HepG2 (cell line): ENCODE data around the gene PBLD. TPM values are rescaled to one million over a fixed set of nuclear protein-coding genes. Genes with fewer than 3 reads are reported as not detected.

Experiments
- ATAC-seq: fragments of 200-7000 bp; cut with Tn5 transposase; 3 replicates; pipeline ENCODE4 v1.9.1; 2020; ENCODE audit warnings: mild to moderate bottlenecking, moderate library complexity
- BruUV-seq: library from RNA; stranded (reverse); fragments of 400-500 nt; replicated peaks from 2 replicates; lab custom pipeline; 2021; lab: Mats Ljungman, UMichigan
- CTCF ChIA-PET: fragments of 300-600 bp; formaldehyde crosslinking; extraction: SDS; loops from one replicate; lab custom pipeline; 2021; ENCODE audit warnings: low total read pairs, inconsistent platforms, low intra/inter-chr PET ratio; lab: Yijun Ruan, JAX
- POLR2A ChIA-PET: fragments of 350-600 bp; sonication (Branson Sonifier 250); formaldehyde crosslinking; loops from one replicate; lab custom pipeline; 2020; ENCODE audit warnings: antibody characterized with exemption, inconsistent platforms; lab: Yijun Ruan, JAX
- DNase-seq: peaks from one replicate; pipeline ENCODE4 v3.0.0-alpha.2; 2015; ENCODE audit warnings: low spot score
- FAIRE-seq: peaks from 3 replicates; lab custom pipeline; 2011; peaks lifted over from hg19 to GRCh38; lab: Jason Lieb, UNC
- H2AFZ ChIP-seq: one replicate; pipeline ENCODE4 v1.6.1; 2011; ENCODE audit warnings: low read length, inconsistent platforms
- H3K27ac ChIP-seq: fragments of 300-600 bp; 3 replicates; pipeline ENCODE4 v1.8.0; 2011; ENCODE audit warnings: mixed run types, mild to moderate bottlenecking, mixed read lengths, low read length, inconsistent platforms; ENCODE audit not compliant: insufficient read depth; ENCODE audit errors: extremely low read length
- H3K27me3 ChIP-seq, 2 experiments: fragments of 200-600 bp in 1 of 2; 2 replicates in 1 of 2; 3 replicates in 1 of 2; pipeline versions ENCODE4 v1.6.0 to v1.8.0; 2011; ENCODE audit warnings: low read length in 2 of 2, mild to moderate bottlenecking in 2 of 2, moderate library complexity in 2 of 2, inconsistent platforms in 1 of 2; ENCODE audit not compliant: insufficient read depth in 2 of 2, control insufficient read depth in 1 of 2
- H3K36me3 ChIP-seq, 2 experiments: fragments of 200-600 bp in 1 of 2; replicated peaks in 1 of 2; 2 replicates in 1 of 2; 3 replicates in 1 of 2; pipeline versions ENCODE4 v1.5.1 to v1.8.0; 2011; ENCODE audit warnings: low read length in 2 of 2, inconsistent platforms in 1 of 2; ENCODE audit not compliant: insufficient read depth in 2 of 2, control insufficient read depth in 1 of 2
- H3K4me1 ChIP-seq: 2 replicates; pipeline ENCODE4 v1.5.1; 2012; ENCODE audit warnings: low read length, inconsistent platforms; ENCODE audit not compliant: insufficient read depth
- H3K4me2 ChIP-seq: 2 replicates; pipeline ENCODE4 v1.6.0; 2011; ENCODE audit warnings: low read depth, low read length, inconsistent platforms
- H3K4me3 ChIP-seq, 3 experiments: fragments of 200-600 bp in 1 of 3; sonication (generic), shearing (Covaris generic) in 1 of 3; replicated peaks in 1 of 3; 2 replicates each; pipeline ENCODE4 v1.5.1; 2011 to 2016; ENCODE audit warnings: low read length in 3 of 3, inconsistent platforms in 2 of 3, low read depth in 2 of 3, mild to moderate bottlenecking in 2 of 3, control low read depth in 1 of 3, mixed read lengths in 1 of 3; ENCODE audit not compliant: insufficient read depth in 1 of 3
- H3K79me2 ChIP-seq: one replicate; pipeline ENCODE4 v1.6.1; 2011; ENCODE audit warnings: low read length, inconsistent platforms; ENCODE audit not compliant: insufficient read depth
- H3K9ac ChIP-seq: 2 replicates; pipeline ENCODE4 v1.6.0; 2011; ENCODE audit warnings: mild to moderate bottlenecking, low read depth, low read length, inconsistent platforms; ENCODE audit not compliant: insufficient read depth
- H3K9me3 ChIP-seq: 2 replicates; pipeline ENCODE4 v1.5.1; 2012; ENCODE audit warnings: mild to moderate bottlenecking, low read length
- H4K20me1 ChIP-seq: 2 replicates; pipeline ENCODE4 v1.6.0; 2011; ENCODE audit warnings: inconsistent platforms, mild to moderate bottlenecking, low read length, moderate library complexity; ENCODE audit not compliant: insufficient read depth
- GATAD2A ChIP-seq: IDR thresholded peaks from 2 replicates; pipeline ENCODE4 v1.6.1; 2016
- HOXD1 ChIP-seq: sonication (generic); formaldehyde crosslinking; IDR thresholded peaks from 2 replicates; pipeline ENCODE4 v1.5.0; 2020; ENCODE audit warnings: missing genetic modification reagents
- MYPOP ChIP-seq: sonication (generic); formaldehyde crosslinking; IDR thresholded peaks from 2 replicates; pipeline ENCODE4 v1.8.1; 2023; ENCODE audit warnings: mild to moderate bottlenecking, moderate library complexity, missing genetic modification reagents
- RELA ChIP-seq: sonication (generic); formaldehyde crosslinking; IDR thresholded peaks from 2 replicates; pipeline ENCODE4 v1.4.0; 2020; ENCODE audit warnings: missing genetic modification reagents
- SIN3B ChIP-seq: fragments of 150-350 bp; IDR thresholded peaks from 2 replicates; pipeline ENCODE4 v1.6.1; 2014; ENCODE audit warnings: low read length
- SYNCRIP ChIP-seq: fragments of 200-400 bp; formaldehyde crosslinking; IDR thresholded peaks from 2 replicates; pipeline ENCODE4 v1.6.1; 2018; ENCODE audit warnings: mild to moderate bottlenecking, low read depth, low read length; ENCODE audit not compliant: insufficient read depth
- WGBS: methylation state at CpG from one replicate; pipeline ENCODE4 v1.1.6; 2017; ENCODE audit warnings: low lambda C conversion rate; 5-methylcytosine and 5-hydroxymethylcytosine counted together
- in situ Hi-C: cut with HindIII; loops from 2 replicates; pipeline ENCODE4 v1.10.0; 2017; ENCODE audit warnings: low pct_unique_long_range_greater_than_20kb; ENCODE audit not compliant: extremely low pct_ligation_motif_present
- intact Hi-C: fragments of 100-400 bp; cut with micrococcal nuclease; formaldehyde crosslinking; loops from one replicate; pipeline ENCODE4 v1.10.0; 2022; ENCODE audit not compliant: unreplicated experiment
- polyA plus RNA-seq, 8 experiments: library from polyadenylated mRNA; depleted of rRNA in 3 of 8; stranded (reverse) in 7 of 8; unstranded in 1 of 8; fragments of >200 nt; fragmentation: Illumina TruSeq in 4 of 8; extraction: Trizol in 4 of 8; gene quantifications; 2 replicates each; pipeline versions ENCODE4 v1.2.1 to v1.2.3, GENCODE V29; 2011 to 2016; ENCODE audit warnings: low read depth in 4 of 8, missing spikeins in 1 of 8, mixed read lengths in 1 of 8; ENCODE audit not compliant: insufficient read depth in 1 of 8
- total RNA-seq, 5 experiments: library from RNA; depleted of rRNA; stranded (reverse); fragments of >200 nt; fragmentation: Illumina TruSeq; extraction: Trizol; gene quantifications; 2 replicates each; pipeline ENCODE4 v1.2.3, GENCODE V29; 2016; ENCODE audit warnings: low read depth in 1 of 5

PBLD gene
- total and polyA plus RNA-seq, 2 of the 13 experiments (the other 11 are each of a cell fraction or from before 2014, with no cell fraction given): 0.42 to 3.1 TPM

DNA sequence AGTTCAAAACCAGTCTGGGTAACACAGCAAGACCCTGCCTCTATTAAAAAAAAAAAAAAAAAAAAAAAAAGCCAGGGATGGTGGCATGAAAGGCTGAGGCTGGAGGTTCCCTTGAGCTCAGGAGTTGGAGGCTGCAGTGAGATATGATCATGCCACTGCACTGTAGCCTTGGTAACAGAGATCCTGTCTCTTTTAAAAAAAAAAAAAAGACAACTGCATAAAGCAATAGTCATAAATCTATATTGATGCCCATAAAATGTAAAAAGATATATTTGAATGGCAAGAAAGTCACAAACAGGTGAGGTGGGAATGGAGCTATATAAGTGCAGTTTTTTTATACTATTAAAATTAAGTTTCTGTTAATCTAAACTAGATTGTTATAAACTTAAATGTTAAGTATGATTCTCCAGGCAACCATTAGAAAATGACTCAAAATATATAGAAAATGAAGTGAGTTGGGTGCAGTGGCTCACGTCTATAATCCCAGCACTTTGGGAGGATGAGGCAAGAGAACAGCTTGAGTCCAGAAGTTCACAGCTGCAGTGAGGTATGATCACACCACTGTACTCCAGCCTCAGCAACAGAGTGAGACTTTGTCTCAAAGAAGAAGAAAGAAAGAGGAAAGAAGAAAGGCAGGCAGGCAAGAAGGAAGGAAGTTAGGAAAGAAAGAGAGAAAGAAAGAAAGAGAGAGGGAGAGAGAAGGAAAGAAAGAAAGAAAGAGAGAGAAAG, 14.2 kb downstream of the PBLD start (continued):
- TF ChIP-seq RELA (CRISPR knock-in tag) (no peak), MYPOP (CRISPR knock-in tag) (no peak), GATAD2A (CRISPR knock-in tag) (0 out of 2 replicates have a peak, but pooled peaks have one; percentile 8)

- ChIA-PET POLR2A (interaction anchor here (0.8 to 1.2 kb wide), 2 partner anchors 16 to 18 kb away, joined by 3 read pairs; partner anchors contain the start of genes HNRNPH3 and PBLD), CTCF (no interaction called here)
- intact Hi-C loops (no loop called here), in situ Hi-C loops (loop anchor here (25.0 kb wide), 1 partner anchor 453 kb away; no protein-coding TSS in a partner anchor)
- Histone ChIP-seq H3K9ac (no peak overlapping the region), H3K4me1 (peaks cover 15% of the 10 kb centered on the region), H4K20me1 (no peaks in the 10 kb centered on the region), H2AFZ (no peak overlapping the region), H3K36me3 (no peaks in the 10 kb centered on the region), H3K27me3 (no peaks in the 10 kb centered on the region), H3K4me3 (no peak overlapping the region), H3K79me2 (no peaks in the 10 kb centered on the region), H3K27ac (no peak overlapping the region), H3K9me3 (peaks cover 14% of the 10 kb centered on the region), H3K4me2 (no peak overlapping the region)
- BruUV-seq: no TSS peak
- 6% methylated on average over 1 of the region's 1 CpG for WGBS
- no peak for TF ChIP-seq HOXD1 (CRISPR knock-in tag)
- TF ChIP-seq SYNCRIP: no peak
- TF ChIP-seq SIN3B: no peak
- DNase-seq (no peak), ATAC-seq (no peak), FAIRE-seq (no peak)
These were observed 17.1 kb downstream of the PBLD start for GRCh38 chr10:68315582-68315981.
